NCI-H187 (cell line): Measurements from ENCODE around the gene IL4I1.
A peak's percentile ranks its signal among the peaks of the same experiment; 100 is the strongest.

ENCODE experiments used
- DNase-seq, 2 experiments: peaks; one replicate each; lab custom pipeline; 2025; lab: John Stamatoyannopoulos, UW

The IL4I1 gene

DNA sequence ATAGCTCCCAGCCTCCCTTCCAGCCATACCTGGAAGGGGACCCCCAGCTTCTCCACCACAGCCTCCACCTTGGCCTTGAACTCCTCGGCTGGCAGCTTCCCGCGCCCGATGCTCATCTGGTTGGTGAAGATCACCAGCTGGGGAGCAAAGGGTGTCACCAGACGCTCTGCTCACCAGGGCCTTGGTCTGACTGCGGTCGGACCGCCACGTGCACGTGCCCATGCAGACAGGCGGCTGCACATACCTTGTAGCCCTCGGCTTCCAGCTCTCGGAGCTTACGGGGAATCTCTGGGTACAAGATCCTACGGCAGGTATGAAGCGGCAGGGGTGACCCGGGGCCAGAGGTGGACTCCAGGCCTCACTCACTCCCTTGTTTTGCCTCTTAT lies 32.8 kb downstream of the IL4I1 start:
- DNase-seq: no peak

- DNase-seq: no peak
Observed at GRCh38 chr19:49863254-49863934, 33.3 kb downstream of the IL4I1 start.

DNA sequence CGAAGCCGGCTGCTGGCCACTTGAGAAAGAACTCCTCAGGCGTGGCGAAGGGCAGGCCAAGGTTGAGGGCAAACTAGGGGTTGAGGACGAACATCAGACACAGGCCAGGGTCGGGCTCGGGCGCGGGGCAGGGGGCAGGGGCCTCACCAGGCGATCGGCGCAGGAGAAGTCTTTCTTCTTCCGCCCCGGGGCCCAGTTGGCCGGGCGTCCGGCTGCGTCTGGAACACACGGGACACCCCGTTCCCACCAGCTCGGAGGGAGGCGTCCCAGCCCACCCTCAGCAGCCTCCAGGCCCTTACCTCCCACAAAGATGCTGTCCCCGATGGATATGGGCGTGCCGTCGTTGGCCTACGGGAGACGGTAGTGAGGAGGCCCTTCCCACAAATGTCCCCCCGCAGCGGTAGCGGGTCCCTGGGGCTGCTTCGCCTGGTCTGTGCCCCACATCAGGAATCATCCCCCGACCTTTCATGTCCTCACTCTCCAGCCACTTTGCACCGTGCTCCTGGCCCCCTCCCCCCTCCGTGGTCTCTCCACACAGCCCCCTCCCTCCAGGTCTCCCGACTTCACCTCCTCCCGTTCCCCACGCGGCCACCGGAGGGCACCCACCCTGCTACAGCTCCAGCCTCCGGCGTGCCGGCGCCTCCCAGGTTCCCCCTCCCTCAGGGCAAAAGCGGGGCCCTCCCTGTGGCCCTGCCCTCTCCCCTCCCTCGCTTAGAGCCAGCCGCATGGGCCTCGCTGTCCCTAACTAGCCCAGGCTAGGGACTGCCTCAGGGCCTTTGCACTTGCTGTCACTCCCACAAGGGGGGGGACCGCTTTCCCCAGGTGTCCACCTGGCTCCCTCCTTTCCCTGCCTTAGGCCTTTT lies 34.1 kb downstream of the IL4I1 start:
- no peak for DNase-seq

DNA sequence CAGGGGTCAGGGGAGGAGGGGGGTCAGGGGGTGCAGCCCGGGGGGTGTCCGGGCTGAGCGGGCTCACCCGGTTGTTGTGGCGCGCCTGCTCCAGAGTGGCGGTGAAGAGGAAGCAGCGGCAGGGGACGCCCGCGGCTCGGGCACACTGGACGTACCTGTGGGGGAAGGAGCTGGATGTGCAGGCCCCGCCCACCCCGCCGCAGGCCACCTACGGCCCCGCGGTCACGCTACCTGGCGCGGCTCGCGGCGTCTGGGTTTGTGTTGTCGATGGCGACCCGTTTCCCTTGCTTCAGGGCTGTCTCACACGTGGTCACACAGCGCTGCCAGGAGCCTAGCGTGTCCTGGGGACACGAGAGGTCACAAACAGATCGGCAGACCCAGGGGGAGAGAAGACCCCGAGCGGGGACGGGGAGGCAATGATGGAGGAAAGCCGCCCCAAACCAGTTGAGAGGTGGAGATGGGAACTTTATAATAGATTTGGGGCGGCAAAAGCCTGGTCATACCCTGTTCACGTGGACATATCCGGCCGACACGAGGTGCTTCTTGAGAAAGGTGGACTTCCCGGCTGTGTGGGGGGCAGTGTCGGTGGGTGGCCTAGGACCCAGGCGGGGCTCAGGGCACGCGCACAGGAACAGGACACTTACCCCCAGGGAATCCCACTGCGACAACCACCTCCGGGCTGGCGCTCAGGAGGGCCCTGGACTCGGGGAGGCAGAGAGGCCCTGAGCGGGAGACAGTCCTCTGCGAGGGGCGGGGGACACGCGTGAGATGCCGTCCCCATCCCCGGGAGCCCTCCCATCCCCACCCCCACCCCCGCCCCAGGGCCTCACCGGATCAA lies 34.9 kb downstream of the IL4I1 start:
- peak; percentile 27 to 52 for DNase-seq

- DNase-seq: peak in 1 of 2 experiments; percentile 30
Observed at GRCh38 chr19:49861107-49861506, 35.6 kb downstream of the IL4I1 start.

DNA sequence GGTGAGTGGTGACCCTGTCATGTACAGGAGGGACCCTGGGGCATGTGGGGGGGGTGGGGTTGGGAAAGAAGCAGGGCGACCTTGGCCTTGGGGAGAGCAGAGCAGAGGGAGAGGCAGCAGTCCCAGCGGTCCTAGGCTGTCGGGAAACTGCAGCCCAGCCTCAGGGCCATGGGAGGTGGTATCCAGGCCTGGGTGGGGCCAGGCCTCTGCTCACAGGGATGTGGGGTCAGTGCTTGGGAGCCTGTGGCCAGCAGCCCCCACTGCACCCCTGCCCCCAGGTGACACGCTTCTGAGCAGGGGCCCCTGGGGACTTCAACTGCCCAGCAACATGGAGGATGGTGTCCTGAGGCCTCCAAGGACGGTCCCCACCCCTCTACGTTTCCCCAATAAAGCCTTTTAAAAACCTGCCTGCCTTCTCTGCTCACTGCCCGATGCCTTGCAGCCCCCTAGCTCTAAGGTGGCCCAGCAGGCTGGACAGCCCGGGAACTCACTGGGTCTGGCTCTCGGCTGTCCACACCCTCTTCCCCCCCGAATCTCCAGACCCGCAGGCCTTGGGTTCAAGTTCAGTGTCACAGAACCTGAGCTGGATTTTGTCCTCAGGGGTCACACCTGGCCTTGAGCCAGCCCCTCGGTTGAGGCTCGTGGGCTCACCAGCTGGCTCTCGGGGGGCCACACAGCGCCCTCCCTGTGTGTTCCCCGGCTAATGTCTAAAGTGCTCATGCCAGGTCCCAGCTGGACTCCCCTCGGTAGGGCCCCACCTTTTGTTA lies 36.2 kb downstream of the IL4I1 start:
- DNase-seq: no peak

GRCh38 chr19:49859682-49860335 lies 36.9 kb downstream of the IL4I1 start:
- DNase-seq: no peak

DNA sequence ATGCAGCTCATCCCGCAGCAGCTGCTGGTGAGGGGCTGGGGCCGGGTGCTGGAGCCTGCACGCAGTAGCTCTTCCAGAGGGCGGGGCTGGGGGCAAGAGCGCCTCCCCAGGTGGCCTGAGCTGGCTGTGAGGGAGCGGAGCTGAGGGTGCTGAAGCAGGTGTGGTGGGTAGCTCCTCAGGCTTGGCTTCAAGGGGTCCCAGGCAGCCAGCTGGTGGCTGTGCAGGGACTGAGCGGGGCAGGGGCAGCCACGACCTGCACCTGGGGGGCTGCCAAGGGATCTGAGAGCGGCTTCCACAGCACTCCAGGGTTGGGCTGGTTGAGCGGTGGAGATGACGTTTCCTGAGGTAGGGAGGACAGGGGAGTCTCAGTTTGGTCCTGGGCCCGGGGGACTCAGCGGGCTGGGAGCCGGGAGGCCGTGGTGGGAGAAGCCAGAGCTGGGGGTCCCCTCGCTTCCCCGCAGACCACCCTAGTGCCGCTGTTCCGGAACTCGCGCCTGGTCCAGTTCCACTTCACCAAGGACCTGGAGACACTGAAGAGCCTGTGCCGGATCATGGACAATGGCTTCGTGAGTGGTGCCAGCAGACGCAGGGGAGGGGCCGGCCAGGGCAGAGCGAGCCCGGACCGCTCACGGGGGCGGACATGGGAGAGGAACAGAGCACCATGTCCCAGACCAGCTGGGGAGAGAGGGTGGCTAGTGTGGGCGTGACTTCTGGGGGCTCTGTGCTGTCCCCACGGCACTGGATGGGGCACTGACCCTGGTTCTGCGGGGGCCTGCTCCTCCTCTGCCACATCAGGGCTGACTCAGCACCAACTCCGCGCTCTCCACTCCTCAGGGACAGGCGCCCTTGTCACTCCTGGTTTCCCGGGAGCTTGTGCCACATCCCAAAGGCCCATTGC lies 38.4 kb downstream of the IL4I1 start:
- DNase-seq: no peak

DNA sequence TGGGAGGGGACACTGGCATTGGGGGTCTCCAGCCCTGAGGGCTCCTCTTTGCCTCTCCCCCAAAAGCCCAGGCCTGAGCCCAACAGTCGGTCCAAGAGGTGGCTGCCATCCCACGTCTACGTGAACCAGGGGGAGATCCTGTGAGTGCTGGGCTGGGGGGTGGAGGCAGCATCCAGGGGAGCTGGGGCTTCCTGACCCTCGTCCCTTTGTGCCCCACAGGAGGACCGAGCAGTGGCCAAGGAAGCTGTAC lies 38.9 kb downstream of the IL4I1 start:
- DNase-seq: no peak

- DNase-seq: no peak
Observed at GRCh38 chr19:49857061-49857837, 39.4 kb downstream of the IL4I1 start.

- no peak for DNase-seq
Observed at GRCh38 chr19:49856574-49857021, 40.1 kb downstream of the IL4I1 start.

DNA sequence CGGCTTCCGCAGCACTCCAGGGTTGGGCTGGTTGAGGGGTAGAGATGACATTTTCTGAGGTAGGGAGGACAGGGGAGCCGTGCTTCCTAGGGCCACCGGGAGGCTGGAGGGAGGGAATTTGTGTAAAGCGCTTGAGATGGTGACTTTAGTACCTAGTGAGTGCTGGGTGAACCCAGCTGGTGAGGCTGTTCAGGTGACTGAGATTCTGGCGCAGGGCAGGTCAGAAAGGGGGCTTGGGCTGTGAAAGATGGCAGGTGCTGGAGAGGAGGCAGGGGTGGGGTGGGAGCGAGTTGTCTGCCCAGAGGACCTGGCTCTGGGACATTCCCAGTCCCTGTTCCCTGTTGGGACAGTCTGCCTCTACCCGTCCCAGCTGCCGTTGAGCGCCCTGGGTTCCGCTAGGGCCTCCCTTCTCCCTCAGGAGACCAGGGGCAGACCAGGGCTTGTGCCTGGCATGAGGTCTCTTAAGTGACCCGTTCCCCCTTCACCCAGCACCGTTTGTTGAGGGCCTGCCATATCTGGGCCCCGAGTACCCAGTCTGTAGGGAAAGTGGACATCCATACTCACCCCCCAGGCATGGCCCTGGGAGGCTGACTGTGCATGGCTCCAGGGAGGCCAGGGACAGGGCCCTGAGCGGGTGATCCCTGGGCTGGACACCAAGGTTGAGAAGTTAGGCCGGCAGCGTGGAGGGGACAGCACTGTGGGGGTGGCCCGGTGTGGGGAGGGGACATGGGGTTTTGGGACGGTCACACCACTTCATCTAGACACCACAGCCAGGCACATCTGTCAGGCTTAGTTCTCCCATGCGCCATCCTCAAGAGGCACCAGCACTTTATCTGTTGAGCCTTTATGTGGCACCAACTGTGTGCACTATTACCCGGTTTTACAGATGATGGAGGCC lies 40.8 kb downstream of the IL4I1 start:
- no peak for DNase-seq

DNA sequence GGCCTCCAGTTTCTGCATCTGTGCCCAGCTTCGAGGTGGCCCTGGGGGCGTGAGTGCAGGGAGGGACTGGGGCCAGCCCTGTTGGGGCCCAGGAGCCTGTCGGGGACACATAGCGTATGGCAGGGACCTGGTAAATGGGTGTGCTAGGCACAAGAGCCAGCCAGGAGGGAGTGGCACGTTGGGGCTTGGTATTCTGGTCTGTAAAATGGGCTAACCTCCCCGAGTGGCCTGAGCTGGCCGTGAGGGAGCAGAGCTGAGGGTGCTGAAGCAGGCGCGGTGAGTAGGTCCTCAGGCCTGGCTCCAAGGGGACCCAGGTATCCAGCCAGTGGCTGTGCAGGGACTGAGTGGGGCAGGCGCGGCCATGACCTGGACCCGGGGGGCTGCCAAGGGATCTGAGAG lies 41.4 kb downstream of the IL4I1 start:
- no peak for DNase-seq

DNA sequence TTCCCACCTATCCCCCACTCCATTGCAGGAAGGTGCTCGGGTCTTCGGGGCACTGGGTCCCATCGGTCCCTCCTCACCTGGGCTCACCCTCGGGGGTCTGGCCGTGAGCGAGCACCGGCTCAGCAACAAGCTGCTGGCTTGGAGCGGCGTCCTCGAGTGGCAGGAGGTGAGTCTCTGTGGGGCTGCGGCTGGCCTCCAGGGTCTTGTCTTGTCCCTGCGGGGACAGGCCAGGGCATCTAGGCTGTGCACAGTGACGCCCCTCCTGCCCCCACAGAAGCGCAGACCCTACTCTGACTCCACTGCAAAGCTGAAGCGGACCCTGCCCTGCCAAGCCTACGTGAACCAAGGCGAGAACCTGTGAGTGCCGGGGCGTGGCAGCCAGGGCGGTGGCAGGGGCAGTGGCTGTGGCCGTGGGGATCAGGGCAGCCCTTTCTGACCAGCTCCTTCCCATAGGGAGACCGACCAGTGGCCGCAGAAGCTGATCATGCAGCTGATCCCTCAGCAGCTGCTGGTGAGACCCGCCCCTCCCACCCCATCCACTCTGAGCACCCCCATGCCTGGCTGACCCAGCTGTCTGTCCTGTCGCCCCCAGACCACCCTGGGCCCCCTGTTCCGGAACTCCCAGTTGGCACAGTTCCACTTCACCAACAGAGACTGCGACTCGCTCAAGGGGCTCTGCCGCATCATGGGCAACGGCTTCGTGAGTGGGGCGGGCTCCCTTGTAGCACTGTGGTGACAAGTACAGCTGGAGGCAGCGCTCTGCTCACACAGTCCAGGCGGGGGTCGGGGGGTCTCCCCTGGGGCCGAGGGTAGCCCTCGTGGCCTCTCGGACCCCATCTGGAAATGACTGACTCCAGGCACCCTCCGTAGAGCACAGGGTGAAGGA lies 42.1 kb downstream of the IL4I1 start:
- no peak for DNase-seq

DNA sequence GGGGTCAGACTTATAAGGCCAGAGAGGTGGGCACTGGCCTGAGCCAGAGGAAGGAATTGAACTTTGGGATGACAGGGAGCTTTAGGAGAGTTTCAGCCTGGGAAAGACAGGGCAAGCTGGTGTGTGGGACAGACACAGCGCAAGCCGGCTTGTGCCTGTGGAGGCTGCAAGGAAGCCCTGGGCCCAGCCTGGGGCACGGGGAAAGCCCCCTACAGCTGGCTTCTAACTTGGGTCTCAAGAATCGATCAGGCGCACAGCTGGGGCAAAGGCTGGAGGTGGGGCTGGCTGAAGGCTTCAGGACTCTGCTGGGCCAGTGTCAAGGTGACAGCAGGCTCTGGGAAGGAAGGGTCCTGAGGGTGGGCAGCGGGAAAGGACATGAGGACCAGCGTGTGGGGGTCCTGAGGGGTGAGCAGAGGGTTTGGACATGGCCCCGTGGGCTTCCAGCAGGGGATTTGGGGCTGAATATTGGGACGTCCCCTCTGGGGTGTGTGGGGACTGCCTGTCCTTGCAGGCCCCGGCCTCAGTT lies 42.8 kb downstream of the IL4I1 start:
- no peak for DNase-seq

DNA sequence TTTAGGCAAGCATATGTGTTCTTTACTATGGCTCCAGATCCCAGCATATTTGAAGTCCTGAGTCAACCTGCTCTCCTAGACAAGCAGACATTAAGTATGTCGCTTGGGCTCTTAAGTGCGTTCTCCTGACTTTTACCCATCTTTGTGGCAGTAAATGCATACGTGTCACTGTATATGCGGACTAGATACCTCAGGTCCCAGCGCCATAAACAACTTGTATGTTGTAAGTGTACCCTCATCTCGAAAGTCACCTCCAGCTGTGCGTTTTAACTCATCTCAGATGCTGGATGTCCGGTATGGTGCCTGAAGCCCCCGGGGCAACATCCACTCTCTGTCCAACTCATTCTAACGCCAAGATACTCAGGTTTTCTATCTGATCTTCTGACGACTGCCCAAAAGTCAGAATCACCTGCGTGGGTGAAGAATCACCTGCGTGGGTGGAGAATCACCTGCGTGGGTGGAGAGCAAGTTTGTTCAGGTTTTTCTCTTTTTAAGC lies 44.0 kb downstream of the IL4I1 start:
- no peak for DNase-seq
